OCI-LY3 (cell line): Measurements from ENCODE around the gene FAM13A.

Source experiments
- H2AFZ ChIP-seq: fragments of 200-600, 300-600 bp; shearing (Covaris generic); 2 replicates; pipeline ENCODE4 v1.6.0; 2014; ENCODE audit warnings: antibody characterized with exemption, low read depth, low read length
- H3K27ac ChIP-seq: fragments of 200-600, 300-600 bp; sonication (generic); 2 replicates; pipeline ENCODE4 v1.5.1; 2014; ENCODE audit warnings: mild to moderate bottlenecking, low read length, moderate library complexity, mixed read lengths
- H3K27me3 ChIP-seq: fragments of 200-600, 300-600 bp; sonication (generic); 2 replicates; pipeline ENCODE4 v1.6.1; 2014; ENCODE audit warnings: low read depth, low read length, mixed read lengths
- H3K36me3 ChIP-seq: fragments of 200-600, 300-600 bp; sonication (generic); replicated peaks from 2 replicates; pipeline ENCODE3; 2014; ENCODE audit warnings: low read depth, low read length, mixed read lengths
- H3K4me1 ChIP-seq: fragments of 300-600, 200-600 bp; sonication (generic); 2 replicates; pipeline ENCODE4 v1.6.1; 2014; ENCODE audit warnings: low read length, mixed read lengths
- H3K4me2 ChIP-seq: fragments of 200-600, 300-600 bp; sonication (generic); 2 replicates; pipeline ENCODE4 v1.6.1; 2014; ENCODE audit warnings: low read length, mixed read lengths
- H3K4me3 ChIP-seq: fragments of 300-600, 200-600 bp; sonication (generic); 2 replicates; pipeline ENCODE4 v1.5.1; 2014; ENCODE audit warnings: antibody characterized with exemption, mild to moderate bottlenecking, low read length, moderate library complexity
- H3K79me2 ChIP-seq: fragments of 300-600, 200-600 bp; shearing (Covaris generic); 2 replicates; pipeline ENCODE4 v1.6.1; 2014; ENCODE audit warnings: mild to moderate bottlenecking, low read length, mixed read lengths
- H3K9ac ChIP-seq: fragments of 300-600, 200-600 bp; shearing (Covaris generic); 2 replicates; pipeline ENCODE4 v1.6.0; 2014; ENCODE audit warnings: mild to moderate bottlenecking, low read length, moderate library complexity
- H3K9me3 ChIP-seq: fragments of 200-600, 300-600 bp; shearing (Covaris generic); 2 replicates; pipeline ENCODE4 v1.6.1; 2014; ENCODE audit warnings: low read length, mixed read lengths; ENCODE audit not compliant: insufficient read depth
- H4K20me1 ChIP-seq: fragments of 200-600, 300-600 bp; sonication (generic); 2 replicates; pipeline ENCODE4 v1.6.1; 2016; ENCODE audit warnings: low read length, mixed read lengths; ENCODE audit not compliant: insufficient read depth
- CTCF ChIP-seq: fragments of 200-600, 300-600 bp; sonication (generic); IDR thresholded peaks from 2 replicates; pipeline ENCODE4 v1.5.1; 2014; ENCODE audit warnings: antibody characterized with exemption, low read length, low read depth
- EZH2phosphoT487 ChIP-seq: fragments of 200-600 bp; shearing (Covaris generic); IDR thresholded peaks from 2 replicates; pipeline ENCODE4 v1.6.1; 2018; ENCODE audit warnings: antibody characterized with exemption, mixed run types, low read depth

FAM13A gene

GRCh38 chr4:89055157-89056080 lies 1.6 kb downstream of the FAM13A start:
- H3K9ac ChIP-seq = peak overlapping the region; percentile 64

GRCh38 chr4:89054627-89055026 lies 2.4 kb downstream of the FAM13A start:
- Histone ChIP-seq H3K27ac (peak overlapping the region; percentile 80), H2AFZ (no peak overlapping the region), H3K27me3 (no peaks in the 10 kb centered on the region), H3K36me3 (peaks cover 17% of the 10 kb centered on the region), H3K4me1 (peaks cover 24% of the 10 kb centered on the region), H3K9ac (peak overlapping the region; percentile 64; the same call in 1 of the 2 replicates), H3K79me2 (peaks cover 72% of the 10 kb centered on the region), H3K4me3 (peak overlapping the region; percentile 74), H3K4me2 (peak overlapping the region; percentile 74), H3K9me3 (no peaks in the 10 kb centered on the region), H4K20me1 (no peaks in the 10 kb centered on the region)
- TF ChIP-seq EZH2phosphoT487 (no peak), CTCF (no peak)

More at GRCh38 chr4:89055157-89056080, 1.6 kb downstream of the FAM13A start:
- no peaks in the 10 kb centered on the region for H4K20me1 ChIP-seq
- peaks cover 24% of the 10 kb centered on the region for H3K4me1 ChIP-seq
- H3K9me3 ChIP-seq = no peaks in the 10 kb centered on the region
- peaks cover 64% of the 10 kb centered on the region for H3K79me2 ChIP-seq
- no peaks in the 10 kb centered on the region for H3K27me3 ChIP-seq
- H3K4me2 ChIP-seq = peak overlapping the region; percentile 74
- TF ChIP-seq EZH2phosphoT487 (no peak), CTCF (no peak)
- peaks cover 17% of the 10 kb centered on the region for H3K36me3 ChIP-seq
- peak overlapping the region; percentile 80 for H3K27ac ChIP-seq
- no peak overlapping the region for H2AFZ ChIP-seq
- H3K4me3 ChIP-seq = peak overlapping the region; percentile 74

- TF ChIP-seq CTCF = no peak
- no peak for TF ChIP-seq EZH2phosphoT487
- Histone ChIP-seq H4K20me1 (no peaks in the 10 kb centered on the region), H3K4me1 (peaks cover 18% of the 10 kb centered on the region), H3K4me3 (no peak overlapping the region), H3K79me2 (peaks cover 72% of the 10 kb centered on the region), H3K9me3 (no peaks in the 10 kb centered on the region), H3K4me2 (no peak overlapping the region), H3K27ac (no peak overlapping the region), H3K27me3 (no peaks in the 10 kb centered on the region), H2AFZ (no peak overlapping the region), H3K36me3 (peaks cover 17% of the 10 kb centered on the region), H3K9ac (no peak overlapping the region)
These were observed 7.1 kb downstream of the FAM13A start for GRCh38 chr4:89049853-89050252.

- Histone ChIP-seq H3K27ac (no peak overlapping the region), H3K4me2 (no peak overlapping the region), H3K27me3 (no peaks in the 10 kb centered on the region), H3K4me3 (no peak overlapping the region), H3K79me2 (peaks cover 72% of the 10 kb centered on the region), H2AFZ (no peak overlapping the region), H4K20me1 (no peaks in the 10 kb centered on the region), H3K4me1 (peaks cover 17% of the 10 kb centered on the region), H3K9ac (no peak overlapping the region), H3K36me3 (peaks cover 22% of the 10 kb centered on the region), H3K9me3 (peaks cover 4% of the 10 kb centered on the region; the same call in 1 of the 2 replicates)
- TF ChIP-seq EZH2phosphoT487 = no peak
- no peak for TF ChIP-seq CTCF
These were observed 7.9 kb downstream of the FAM13A start for GRCh38 chr4:89048906-89049601.
